ENCODE measurements around the gene TCEANC2.
"Not testable (repeated sequence)": the region's sequence is repeated elsewhere in the genome, so short reads cannot be mapped to it uniquely, and the experiment has no call there.

Gene TCEANC2

GRCh38 chr1:54052934-54053744, at the start of gene TCEANC2, which contains the start of gene TMEM59:
Gene TCEANC2, plus strand, starts transcription at chr1:54053608. Its CDS starts 815 bp downstream, at chr1:54054423.
Gene TMEM59, minus strand, starts transcription at chr1:54053204. Its CDS starts 16 bp downstream, at chr1:54053188.
- Histone ChIP-seq H3K27me3 (ENCODE audit: low read depth, low read length) (no peaks in the 10 kb centered on the region), H2AFZ (ENCODE audit: low read depth, low read length) (peak within 1 kb of the TSS; percentile 79), H3K4me2 (ENCODE audit: low read length) (peak within 1 kb of the TSS; percentile 99), H3K4me1 (ENCODE audit: low read length) (peaks cover 11% of the 10 kb centered on the region), H3K36me3 (replicated peaks; ENCODE audit: low read depth, low read length) (no peaks in the 10 kb centered on the region), H3K4me3 (ENCODE audit: low read length) (peak within 1 kb of the TSS; percentile 97), H4K20me1 (ENCODE audit: insufficient read depth, low read length) (peaks cover 10% of the 10 kb centered on the region; the same call in 1 of the 2 replicates), H3K27ac (ENCODE audit: low read length) (peak within 1 kb of the TSS; percentile 64), H3K79me2 (ENCODE audit: low read length) (peaks cover 35% of the 10 kb centered on the region), H3K9ac (ENCODE audit: low read length) (peak within 1 kb of the TSS; percentile 91), H3K9me3 (ENCODE audit: insufficient read depth, low read length) (no peaks in the 10 kb centered on the region)
- TF ChIP-seq, protein P1, sequence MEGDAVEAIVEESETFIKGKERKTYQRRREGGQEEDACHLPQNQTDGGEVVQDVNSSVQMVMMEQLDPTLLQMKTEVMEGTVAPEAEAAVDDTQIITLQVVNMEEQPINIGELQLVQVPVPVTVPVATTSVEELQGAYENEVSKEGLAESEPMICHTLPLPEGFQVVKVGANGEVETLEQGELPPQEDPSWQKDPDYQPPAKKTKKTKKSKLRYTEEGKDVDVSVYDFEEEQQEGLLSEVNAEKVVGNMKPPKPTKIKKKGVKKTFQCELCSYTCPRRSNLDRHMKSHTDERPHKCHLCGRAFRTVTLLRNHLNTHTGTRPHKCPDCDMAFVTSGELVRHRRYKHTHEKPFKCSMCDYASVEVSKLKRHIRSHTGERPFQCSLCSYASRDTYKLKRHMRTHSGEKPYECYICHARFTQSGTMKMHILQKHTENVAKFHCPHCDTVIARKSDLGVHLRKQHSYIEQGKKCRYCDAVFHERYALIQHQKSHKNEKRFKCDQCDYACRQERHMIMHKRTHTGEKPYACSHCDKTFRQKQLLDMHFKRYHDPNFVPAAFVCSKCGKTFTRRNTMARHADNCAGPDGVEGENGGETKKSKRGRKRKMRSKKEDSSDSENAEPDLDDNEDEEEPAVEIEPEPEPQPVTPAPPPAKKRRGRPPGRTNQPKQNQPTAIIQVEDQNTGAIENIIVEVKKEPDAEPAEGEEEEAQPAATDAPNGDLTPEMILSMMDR (IDR thresholded peaks at IDR 0.05; ENCODE audit: low read depth, low read length) = no peak
- TF ChIP-seq EZH2phosphoT487 (IDR thresholded peaks at IDR 0.05; ENCODE audit: low read depth) = no peak

DNA sequence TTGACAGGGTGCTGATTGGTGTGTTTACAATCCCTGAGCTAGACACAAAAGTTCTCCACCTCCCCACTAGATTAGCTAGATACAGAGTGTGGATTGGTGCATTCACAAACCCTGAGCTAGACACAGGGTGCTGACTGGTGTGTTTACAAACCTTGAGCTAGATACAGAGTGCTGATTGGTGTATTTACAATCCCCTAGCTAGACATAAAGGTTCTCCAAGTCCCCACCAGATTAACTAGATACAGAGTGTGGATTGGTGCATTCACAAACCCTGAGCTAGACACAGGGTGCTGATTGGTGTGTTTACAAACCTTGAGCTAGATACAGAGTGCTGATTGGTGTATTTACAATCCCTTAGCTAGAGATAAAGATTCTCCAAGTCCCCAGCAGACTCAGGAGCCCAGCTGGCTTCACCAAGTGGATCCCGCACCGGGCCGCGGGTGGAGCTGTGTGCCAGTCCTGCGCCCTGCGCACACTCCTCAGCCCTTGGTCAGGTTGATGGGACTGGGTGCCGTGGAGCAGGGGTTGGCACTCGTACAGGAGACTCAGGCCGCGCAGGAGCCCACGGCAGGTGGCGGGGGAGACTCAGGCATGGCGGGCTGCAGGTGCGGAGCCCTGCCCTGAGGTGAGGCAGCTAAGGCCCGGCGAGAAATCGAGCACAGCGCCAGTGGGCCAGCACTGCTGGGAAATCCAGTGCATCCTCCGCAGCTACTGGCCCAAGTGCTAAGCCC, 49.5 kb upstream of the TCEANC2 start:
- not testable (repeated sequence) for H3K9me3 ChIP-seq (ENCODE audit: insufficient read depth, low read length); H3K4me2 ChIP-seq (ENCODE audit: low read length); H3K4me1 ChIP-seq (ENCODE audit: low read length); H3K27me3 ChIP-seq (ENCODE audit: low read depth, low read length); H3K9ac ChIP-seq (ENCODE audit: low read length); H4K20me1 ChIP-seq (ENCODE audit: insufficient read depth, low read length); H3K4me3 ChIP-seq (ENCODE audit: low read length); H3K27ac ChIP-seq (ENCODE audit: low read length); H3K36me3 ChIP-seq (replicated peaks; ENCODE audit: low read depth, low read length); H2AFZ ChIP-seq (ENCODE audit: low read depth, low read length); H3K79me2 ChIP-seq (ENCODE audit: low read length)

GRCh38 chr1:54004481-54005049, 48.8 kb upstream of the TCEANC2 start:
- TF ChIP-seq, protein P1 (IDR thresholded peaks at IDR 0.05; ENCODE audit: low read depth, low read length) = no peak
- TF ChIP-seq EZH2phosphoT487 (IDR thresholded peaks at IDR 0.05; ENCODE audit: low read depth) = no peak
- Histone ChIP-seq H3K4me2 (ENCODE audit: low read length) (no peak overlapping the region), H3K4me1 (ENCODE audit: low read length) (no peaks in the 10 kb centered on the region), H3K36me3 (replicated peaks; ENCODE audit: low read depth, low read length) (no peaks in the 10 kb centered on the region), H4K20me1 (ENCODE audit: insufficient read depth, low read length) (no peaks in the 10 kb centered on the region), H3K9me3 (ENCODE audit: insufficient read depth, low read length) (no peaks in the 10 kb centered on the region), H3K27me3 (ENCODE audit: low read depth, low read length) (no peaks in the 10 kb centered on the region), H3K27ac (ENCODE audit: low read length) (no peak overlapping the region), H3K4me3 (ENCODE audit: low read length) (no peak overlapping the region), H3K9ac (ENCODE audit: low read length) (no peak overlapping the region), H2AFZ (ENCODE audit: low read depth, low read length) (no peak overlapping the region), H3K79me2 (ENCODE audit: low read length) (no peaks in the 10 kb centered on the region)

GRCh38 chr1:54006508-54006907, 46.9 kb upstream of the TCEANC2 start:
- TF ChIP-seq, protein P1 (IDR thresholded peaks at IDR 0.05; ENCODE audit: low read depth, low read length) = no peak
- no peak for TF ChIP-seq EZH2phosphoT487 (IDR thresholded peaks at IDR 0.05; ENCODE audit: low read depth)
- no peak overlapping the region for H3K4me2 ChIP-seq (ENCODE audit: low read length)

More at GRCh38 chr1:54006508-54006907, 46.9 kb upstream of the TCEANC2 start:
- H3K9me3 ChIP-seq (ENCODE audit: insufficient read depth, low read length) = no peaks in the 10 kb centered on the region
- H3K36me3 ChIP-seq (replicated peaks; ENCODE audit: low read depth, low read length) = no peaks in the 10 kb centered on the region
- no peak overlapping the region for H2AFZ ChIP-seq (ENCODE audit: low read depth, low read length)
- H3K27ac ChIP-seq (ENCODE audit: low read length) = no peak overlapping the region
- H3K9ac ChIP-seq (ENCODE audit: low read length) = no peak overlapping the region
- no peaks in the 10 kb centered on the region for H3K79me2 ChIP-seq (ENCODE audit: low read length)
- H4K20me1 ChIP-seq (ENCODE audit: insufficient read depth, low read length) = no peaks in the 10 kb centered on the region
- H3K4me1 ChIP-seq (ENCODE audit: low read length) = no peaks in the 10 kb centered on the region
- no peaks in the 10 kb centered on the region for H3K27me3 ChIP-seq (ENCODE audit: low read depth, low read length)
- no peak overlapping the region for H3K4me3 ChIP-seq (ENCODE audit: low read length)
